HG02588 (cell line): ENCODE data around the gene CD226.

Source experiments
- ATAC-seq: cut with Tn5 transposase; IDR thresholded peaks from one replicate; pipeline ENCODE4 v1.9.1; 2021; ENCODE audit warnings: mild to moderate bottlenecking, moderate library complexity; ENCODE audit not compliant: unreplicated experiment

CD226 gene

GRCh38 chr18:69820538-69820937, 127.1 kb downstream of the CD226 start:
- no peak for ATAC-seq

- ATAC-seq, result no peak
Measured at GRCh38 chr18:69819460-69819859, 128.2 kb downstream of the CD226 start.

GRCh38 chr18:69817335-69817940, 130.2 kb downstream of the CD226 start:
- no peak for ATAC-seq

- no peak for ATAC-seq
Measured at GRCh38 chr18:69814861-69815385, 132.8 kb downstream of the CD226 start.

- no peak for ATAC-seq
Measured at GRCh38 chr18:69813559-69813958, 134.1 kb downstream of the CD226 start.

- ATAC-seq, result no peak
Measured at GRCh38 chr18:69808399-69808798, 139.3 kb downstream of the CD226 start.

- no peak for ATAC-seq
Measured at GRCh38 chr18:69804776-69805501, 142.7 kb downstream of the CD226 start.
